ENCODE data around the gene RGS7.
"Not testable (repeated sequence)": the region's sequence is repeated elsewhere in the genome, so short reads cannot be mapped to it uniquely, and the experiment has no call there.

RGS7 gene

DNA sequence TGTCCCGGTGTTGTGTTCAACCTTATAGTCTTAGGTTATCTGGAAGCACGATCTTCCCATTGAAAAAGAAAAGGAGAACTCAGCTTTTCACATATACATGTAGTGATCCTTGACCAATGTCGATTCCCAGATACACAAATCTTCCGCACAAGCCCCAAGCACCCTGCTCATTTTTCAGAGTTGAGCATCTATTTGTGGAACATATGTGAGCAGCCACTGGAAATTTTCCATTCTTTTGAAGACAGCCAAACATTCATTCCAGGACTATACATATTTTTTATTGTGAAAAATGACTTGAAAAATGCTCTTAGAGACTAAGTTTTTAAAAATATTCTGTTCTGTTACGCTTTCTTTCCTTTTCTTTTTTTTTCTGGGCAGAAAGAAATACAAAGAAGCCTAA lies 371.9 kb downstream of the RGS7 start:
- Histone ChIP-seq H3K27ac (no peak overlapping the region), H3K9me3 (ENCODE audit: severe bottlenecking) (no peaks in the 10 kb centered on the region)

GRCh38 chr1:240980342-240980741 lies 376.7 kb downstream of the RGS7 start:
- Histone ChIP-seq H3K27me3 (ENCODE audit: insufficient read depth, low read depth, severe bottlenecking) (no peaks in the 10 kb centered on the region), H3K4me3 (ENCODE audit: low read depth, low read length) (no peak overlapping the region), H3K9me3 (ENCODE audit: severe bottlenecking) (no peaks in the 10 kb centered on the region), H3K27ac (no peak overlapping the region), H3K36me3 (no peaks in the 10 kb centered on the region)
- no peak for DNase-seq
- TF ChIP-seq, protein P1, sequence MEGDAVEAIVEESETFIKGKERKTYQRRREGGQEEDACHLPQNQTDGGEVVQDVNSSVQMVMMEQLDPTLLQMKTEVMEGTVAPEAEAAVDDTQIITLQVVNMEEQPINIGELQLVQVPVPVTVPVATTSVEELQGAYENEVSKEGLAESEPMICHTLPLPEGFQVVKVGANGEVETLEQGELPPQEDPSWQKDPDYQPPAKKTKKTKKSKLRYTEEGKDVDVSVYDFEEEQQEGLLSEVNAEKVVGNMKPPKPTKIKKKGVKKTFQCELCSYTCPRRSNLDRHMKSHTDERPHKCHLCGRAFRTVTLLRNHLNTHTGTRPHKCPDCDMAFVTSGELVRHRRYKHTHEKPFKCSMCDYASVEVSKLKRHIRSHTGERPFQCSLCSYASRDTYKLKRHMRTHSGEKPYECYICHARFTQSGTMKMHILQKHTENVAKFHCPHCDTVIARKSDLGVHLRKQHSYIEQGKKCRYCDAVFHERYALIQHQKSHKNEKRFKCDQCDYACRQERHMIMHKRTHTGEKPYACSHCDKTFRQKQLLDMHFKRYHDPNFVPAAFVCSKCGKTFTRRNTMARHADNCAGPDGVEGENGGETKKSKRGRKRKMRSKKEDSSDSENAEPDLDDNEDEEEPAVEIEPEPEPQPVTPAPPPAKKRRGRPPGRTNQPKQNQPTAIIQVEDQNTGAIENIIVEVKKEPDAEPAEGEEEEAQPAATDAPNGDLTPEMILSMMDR (IDR thresholded peaks at IDR 0.05; ENCODE audit: low read depth, low read length), result no peak

More for the DNA sequence above, 371.9 kb downstream of the RGS7 start:
- no peak for DNase-seq
- Histone ChIP-seq H3K27me3 (ENCODE audit: insufficient read depth, low read depth, severe bottlenecking) (no peaks in the 10 kb centered on the region), H3K36me3 (no peaks in the 10 kb centered on the region), H3K4me3 (ENCODE audit: low read depth, low read length) (no peak overlapping the region)
- TF ChIP-seq, protein P1 (IDR thresholded peaks at IDR 0.05; ENCODE audit: low read depth, low read length), result no peak

GRCh38 chr1:240976685-240977084 lies 380.3 kb downstream of the RGS7 start:
- DNase-seq, result no peak
- Histone ChIP-seq H3K27ac (no peak overlapping the region), H3K4me3 (ENCODE audit: low read depth, low read length) (no peak overlapping the region), H3K36me3 (no peaks in the 10 kb centered on the region), H3K27me3 (ENCODE audit: insufficient read depth, low read depth, severe bottlenecking) (no peaks in the 10 kb centered on the region), H3K9me3 (ENCODE audit: severe bottlenecking) (no peaks in the 10 kb centered on the region)
- TF ChIP-seq, protein P1 (IDR thresholded peaks at IDR 0.05; ENCODE audit: low read depth, low read length), result no peak

DNA sequence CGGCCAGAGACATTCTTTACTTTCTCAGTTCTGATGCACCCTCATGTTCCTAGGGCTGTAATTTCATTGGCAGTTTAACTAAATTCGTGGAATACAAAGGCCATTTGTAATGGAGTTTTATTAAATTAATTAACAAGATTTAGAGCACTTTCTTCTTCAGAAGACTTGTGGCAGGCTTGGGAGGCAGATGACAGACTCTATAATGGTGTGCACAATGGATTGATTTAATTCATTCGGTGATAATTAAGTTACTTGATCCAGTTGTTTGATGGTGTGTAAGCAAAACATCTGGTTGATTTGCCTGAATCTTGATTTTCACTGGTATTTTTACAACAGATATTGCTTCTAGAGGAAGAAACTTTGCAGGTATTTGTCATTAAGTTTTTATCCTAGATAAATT lies 383.1 kb downstream of the RGS7 start:
- Histone ChIP-seq H3K9me3 (ENCODE audit: severe bottlenecking) (no peaks in the 10 kb centered on the region), H3K27ac (no peak overlapping the region), H3K27me3 (ENCODE audit: insufficient read depth, low read depth, severe bottlenecking) (no peaks in the 10 kb centered on the region), H3K36me3 (no peaks in the 10 kb centered on the region), H3K4me3 (ENCODE audit: low read depth, low read length) (no peak overlapping the region)
- TF ChIP-seq, protein P1 (IDR thresholded peaks at IDR 0.05; ENCODE audit: low read depth, low read length), result no peak
- no peak for DNase-seq

GRCh38 chr1:240972059-240972458 lies 384.9 kb downstream of the RGS7 start:
- not testable (repeated sequence) for H3K36me3 ChIP-seq; H3K4me3 ChIP-seq (ENCODE audit: low read depth, low read length); DNase-seq; H3K27me3 ChIP-seq (ENCODE audit: insufficient read depth, low read depth, severe bottlenecking); H3K27ac ChIP-seq; H3K9me3 ChIP-seq (ENCODE audit: severe bottlenecking)

GRCh38 chr1:240970253-240970652 lies 386.8 kb downstream of the RGS7 start:
- Histone ChIP-seq H3K4me3 (ENCODE audit: low read depth, low read length) (no peak overlapping the region), H3K27ac (no peak overlapping the region), H3K36me3 (no peaks in the 10 kb centered on the region), H3K9me3 (ENCODE audit: severe bottlenecking) (no peaks in the 10 kb centered on the region), H3K27me3 (ENCODE audit: insufficient read depth, low read depth, severe bottlenecking) (no peaks in the 10 kb centered on the region)
- TF ChIP-seq, protein P1 (IDR thresholded peaks at IDR 0.05; ENCODE audit: low read depth, low read length), result no peak
- no peak for DNase-seq

Data from WERI-Rb-1 (cell line).